HG02852 (cell line): ENCODE data around the gene GALK1.

Source experiments
- ATAC-seq: cut with Tn5 transposase; IDR thresholded peaks from one replicate; pipeline ENCODE4 v1.9.1; 2021; ENCODE audit warnings: mild to moderate bottlenecking, moderate library complexity; ENCODE audit not compliant: unreplicated experiment

GALK1 gene

GRCh38 chr17:75751676-75752404 lies 13.2 kb downstream of the GALK1 start:
- ATAC-seq, result no peak

GRCh38 chr17:75750661-75751423 lies 14.2 kb downstream of the GALK1 start:
- ATAC-seq, result no peak

- no peak for ATAC-seq
These were observed 15.2 kb downstream of the GALK1 start for GRCh38 chr17:75749545-75750389.

GRCh38 chr17:75748706-75749105 lies 16.3 kb downstream of the GALK1 start:
- no peak for ATAC-seq

GRCh38 chr17:75743625-75744206 lies 21.3 kb downstream of the GALK1 start:
- no peak for ATAC-seq

GRCh38 chr17:75742337-75742736 lies 22.7 kb downstream of the GALK1 start:
- ATAC-seq, result no peak

GRCh38 chr17:75740631-75741077 lies 24.3 kb downstream of the GALK1 start:
- no peak for ATAC-seq

GRCh38 chr17:75740215-75740614 lies 24.8 kb downstream of the GALK1 start:
- no peak for ATAC-seq

GRCh38 chr17:75739801-75740200 lies 25.2 kb downstream of the GALK1 start:
- ATAC-seq, result no peak

GRCh38 chr17:75739174-75739573 lies 25.8 kb downstream of the GALK1 start:
- no peak for ATAC-seq

GRCh38 chr17:75738218-75738802 lies 26.7 kb downstream of the GALK1 start:
- ATAC-seq, result no peak

- no peak for ATAC-seq
These were observed 27.6 kb downstream of the GALK1 start for GRCh38 chr17:75737133-75737962.

GRCh38 chr17:75736173-75736835 lies 28.7 kb downstream of the GALK1 start:
- ATAC-seq, result no peak

- no peak for ATAC-seq
These were observed 30.2 kb downstream of the GALK1 start for GRCh38 chr17:75734674-75735294.

GRCh38 chr17:75733471-75733870 lies 31.5 kb downstream of the GALK1 start:
- no peak for ATAC-seq

GRCh38 chr17:75731716-75732498 lies 33.1 kb downstream of the GALK1 start:
- ATAC-seq, result no peak

- no peak for ATAC-seq
These were observed 33.8 kb downstream of the GALK1 start for GRCh38 chr17:75731086-75731715.

GRCh38 chr17:75730065-75730464 lies 34.9 kb downstream of the GALK1 start:
- no peak for ATAC-seq
